HG03196 (cell line): ENCODE data around the gene PRKCE.

Experiments used
- ATAC-seq: cut with Tn5 transposase; IDR thresholded peaks from one replicate; pipeline ENCODE4 v1.9.1; 2021; ENCODE audit not compliant: unreplicated experiment

Gene PRKCE

DNA sequence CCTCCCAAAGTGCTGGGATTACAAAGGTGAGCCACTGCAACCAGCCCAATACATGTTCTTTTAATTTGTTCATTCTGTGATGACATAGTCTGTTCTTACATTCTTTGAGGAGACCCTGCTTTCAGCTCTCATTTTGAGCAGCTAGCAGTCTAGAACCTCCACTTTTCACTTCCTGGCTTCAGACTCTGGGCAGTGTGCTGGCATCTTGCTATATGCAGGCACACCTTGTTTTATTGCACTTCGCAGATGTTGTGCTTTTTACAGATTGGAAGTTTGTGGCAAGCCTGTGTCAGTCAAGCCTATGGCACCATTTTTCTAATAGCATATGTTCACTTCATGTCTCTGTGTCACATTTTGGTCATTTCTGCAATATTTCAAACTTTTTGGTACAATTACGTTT is 72.4 kb downstream of the PRKCE start:
- ATAC-seq, result no peak

- no peak for ATAC-seq
These were observed 72.9 kb downstream of the PRKCE start for GRCh38 chr2:45724335-45724734.

- no peak for ATAC-seq
These were observed 74.3 kb downstream of the PRKCE start for GRCh38 chr2:45725731-45726130.

DNA sequence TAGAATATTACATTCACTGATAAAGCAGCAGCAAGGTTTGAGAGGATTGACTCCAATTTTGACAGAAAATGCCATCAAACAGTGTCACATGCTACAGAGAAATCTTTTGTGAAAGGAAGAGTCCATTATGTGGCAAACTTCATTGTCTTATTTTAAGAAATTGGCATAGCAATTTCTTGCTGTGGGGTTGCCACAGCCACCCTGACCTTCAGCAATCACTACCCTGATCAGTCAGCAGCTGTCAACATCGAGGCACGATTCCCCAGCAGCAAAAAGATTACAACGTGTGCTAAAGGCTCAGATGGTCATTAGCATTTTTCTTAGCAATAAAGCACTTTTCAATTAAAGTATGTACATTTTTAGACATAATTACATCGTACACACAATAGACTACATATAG is 74.7 kb downstream of the PRKCE start:
- ATAC-seq, result no peak

DNA sequence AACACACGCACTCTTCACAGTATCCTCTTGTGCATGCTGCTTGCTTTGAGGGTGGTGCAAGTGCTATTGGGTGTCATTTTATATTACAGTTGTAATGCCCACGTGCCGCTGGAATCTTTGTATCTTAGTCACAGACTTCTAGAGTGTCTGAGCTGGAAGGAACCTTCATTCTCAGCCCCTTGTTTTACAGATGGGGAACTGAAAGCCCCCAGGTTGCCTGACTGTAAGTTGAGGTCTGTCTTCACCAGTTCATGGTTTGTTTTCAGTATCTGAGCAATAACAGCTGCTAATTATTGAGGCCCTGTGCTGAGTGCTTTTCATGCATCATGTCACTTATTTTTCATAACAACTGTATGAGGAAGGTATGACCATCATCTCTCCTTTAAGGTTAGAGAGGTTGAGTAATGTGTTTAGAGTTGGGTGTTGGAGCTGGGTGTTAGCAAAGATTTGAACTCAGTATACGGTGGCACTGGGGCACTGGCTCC is 77.0 kb downstream of the PRKCE start:
- ATAC-seq, result peak; percentile 70

DNA sequence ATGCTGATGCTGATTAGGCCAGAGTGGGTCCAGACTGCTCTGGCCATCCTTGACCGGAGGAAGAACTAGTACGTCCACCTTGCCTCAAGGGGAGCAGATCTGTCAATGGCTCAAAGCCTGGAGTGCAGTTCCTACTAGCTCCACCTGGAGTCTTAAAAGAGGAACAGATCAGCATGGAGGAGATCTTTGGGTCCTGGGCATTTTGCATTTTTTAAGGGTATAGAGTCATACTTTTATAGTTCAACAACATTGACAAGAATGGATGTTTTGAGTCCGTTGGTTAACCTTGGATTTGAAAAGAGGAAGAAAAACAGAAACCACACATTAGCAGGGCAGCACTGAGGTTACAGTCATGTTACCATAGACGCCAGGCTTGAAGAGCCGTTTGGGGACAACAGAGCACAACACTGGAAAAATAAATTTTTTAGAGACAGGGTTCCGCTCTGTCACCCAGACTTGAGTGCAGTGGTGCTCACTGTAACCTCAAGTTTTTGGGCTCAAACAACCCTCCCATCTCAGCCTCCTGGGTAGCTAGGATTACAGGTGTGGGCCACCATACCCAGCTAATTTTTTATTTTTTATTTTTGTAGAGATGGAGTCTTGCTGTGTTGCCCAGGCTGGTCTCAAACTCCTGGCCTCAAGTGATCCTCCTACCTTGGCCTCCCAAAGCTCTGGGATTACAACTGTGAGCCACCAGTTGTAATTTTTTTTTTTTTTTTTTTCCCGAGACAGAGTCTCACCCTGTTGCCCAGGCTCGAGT is 78.5 kb downstream of the PRKCE start:
- peak; percentile 52 for ATAC-seq

GRCh38 chr2:45731141-45731540 is 79.7 kb downstream of the PRKCE start:
- no peak for ATAC-seq

GRCh38 chr2:45732436-45732835 is 81.0 kb downstream of the PRKCE start:
- ATAC-seq, result no peak

DNA sequence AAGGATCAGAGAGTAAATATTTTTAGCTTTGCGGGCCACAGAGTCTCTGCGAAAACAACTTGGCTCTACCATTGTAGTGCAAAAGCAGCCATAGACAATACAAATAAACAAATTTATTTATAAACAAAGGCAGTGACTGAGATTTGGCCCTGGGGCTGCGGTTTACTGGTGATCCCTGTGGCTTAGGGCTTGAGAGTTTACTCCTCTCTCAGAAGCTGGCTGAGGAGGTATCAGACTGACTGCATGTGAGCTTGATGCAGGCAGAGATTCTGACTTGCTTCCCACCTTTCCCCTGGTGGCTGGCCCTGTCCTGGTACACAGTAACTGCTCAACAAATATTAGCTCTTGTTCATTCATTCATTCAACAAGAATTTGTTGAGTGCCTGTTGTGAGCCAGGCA is 81.5 kb downstream of the PRKCE start:
- no peak for ATAC-seq

GRCh38 chr2:45734336-45734735 is 82.9 kb downstream of the PRKCE start:
- no peak for ATAC-seq

DNA sequence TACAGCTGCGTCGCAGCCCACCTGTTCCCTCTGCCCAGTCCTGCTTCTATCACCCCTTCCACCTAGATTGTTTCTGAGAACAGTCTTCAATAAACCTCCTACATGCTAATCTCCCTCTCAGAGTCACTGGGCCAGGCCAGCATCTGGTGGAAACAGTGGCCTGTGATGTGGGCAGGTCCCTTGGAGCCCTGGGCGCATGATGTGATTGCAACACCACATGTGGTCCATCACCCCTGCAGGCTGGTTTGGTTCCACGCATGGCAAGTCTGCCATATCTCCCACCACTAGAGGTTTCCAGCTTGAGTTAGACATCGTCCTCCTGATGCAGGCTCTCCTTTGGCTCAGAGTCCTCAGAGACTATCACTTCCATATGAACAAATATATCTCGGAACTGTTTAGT is 83.5 kb downstream of the PRKCE start:
- ATAC-seq, result no peak

- no peak for ATAC-seq
These were observed 85.6 kb downstream of the PRKCE start for GRCh38 chr2:45736757-45737704.

DNA sequence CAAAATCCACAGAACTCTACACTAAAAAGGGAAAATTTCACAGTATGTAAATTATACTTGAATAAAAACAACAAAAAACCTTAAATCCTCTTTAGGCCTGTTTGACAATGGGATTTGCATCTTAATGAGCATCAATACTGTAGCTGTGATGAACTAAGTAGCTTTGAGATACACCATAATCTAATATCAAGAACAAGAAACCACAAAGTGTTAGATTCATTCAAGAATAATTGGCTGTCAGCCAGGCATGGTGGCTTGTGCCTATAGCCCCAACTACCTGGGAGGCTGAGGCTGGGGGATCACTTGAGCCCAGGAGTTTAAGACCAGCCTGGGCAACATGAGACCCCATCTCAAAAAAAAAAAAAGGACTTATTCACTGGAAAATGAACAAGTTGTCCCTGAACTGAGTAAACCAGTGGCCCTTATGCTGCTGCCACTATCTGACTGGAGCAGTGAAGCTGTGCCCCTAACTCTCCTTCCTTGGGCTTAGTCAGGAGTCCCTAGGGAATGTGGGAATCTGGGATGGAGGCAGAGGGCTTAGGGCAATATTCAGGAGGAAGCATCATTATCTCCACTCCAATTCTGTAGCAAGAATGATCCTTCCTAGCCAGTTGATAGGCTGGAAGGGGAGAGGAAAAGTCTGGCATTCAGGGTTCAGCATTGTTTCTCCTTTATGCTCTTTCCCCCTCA is 88.5 kb downstream of the PRKCE start:
- ATAC-seq, result no peak

- ATAC-seq, result no peak
These were observed 89.8 kb downstream of the PRKCE start for GRCh38 chr2:45741161-45741850.

GRCh38 chr2:45743531-45744396 is 92.3 kb downstream of the PRKCE start:
- ATAC-seq, result no peak

GRCh38 chr2:45745231-45745630 is 93.8 kb downstream of the PRKCE start:
- no peak for ATAC-seq

DNA sequence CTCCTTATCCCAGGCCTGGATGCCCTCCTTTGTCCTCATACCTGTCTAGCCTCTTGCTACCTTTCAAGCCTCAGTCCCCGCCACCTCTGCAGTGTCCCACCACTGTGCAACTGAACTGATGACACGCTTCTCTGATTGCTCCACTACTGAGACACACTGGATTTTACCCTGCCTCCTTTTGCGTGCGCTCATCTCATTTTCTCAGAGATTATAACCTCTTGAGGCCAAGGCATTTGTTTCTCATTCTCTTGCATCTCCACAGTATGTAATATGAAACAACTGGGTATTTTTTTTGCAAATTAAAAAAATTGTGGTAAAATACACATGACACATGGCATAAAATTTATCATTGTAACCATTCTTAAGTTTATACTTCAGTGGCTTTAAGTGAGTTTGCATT is 95.4 kb downstream of the PRKCE start:
- ATAC-seq, result no peak

- no peak for ATAC-seq
These were observed 95.9 kb downstream of the PRKCE start for GRCh38 chr2:45747363-45747762.

DNA sequence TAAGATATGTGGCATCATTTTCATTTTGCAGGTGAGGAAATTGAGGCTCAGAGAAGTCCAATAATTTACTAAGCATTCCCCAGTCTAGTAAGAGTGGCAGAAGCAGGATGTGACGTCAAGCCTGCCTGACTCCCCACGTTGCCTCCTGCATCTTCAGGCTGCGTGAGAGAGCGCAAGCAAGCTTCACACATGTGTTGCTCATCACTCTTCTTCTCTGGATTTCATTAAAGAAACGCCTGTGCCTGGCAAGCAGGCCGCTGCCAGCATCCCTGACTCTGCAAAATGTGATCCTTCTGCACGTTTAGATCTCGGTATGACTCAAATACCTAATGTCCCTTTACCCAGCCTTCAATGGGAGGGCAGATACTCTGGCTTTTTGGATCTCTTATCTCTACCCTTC is 96.8 kb downstream of the PRKCE start:
- ATAC-seq, result no peak

GRCh38 chr2:45750001-45750400 is 98.5 kb downstream of the PRKCE start:
- no peak for ATAC-seq
